Right lobe of liver (tissue), 4 donors: ENCODE measurements around the gene KASH5.

Source experiments
- CTCF ChIP-seq, 4 donors: fragments of 200-600 bp in 3 of 4; fragments of 450-650 bp in 1 of 4; IDR thresholded peaks; one replicate each; pipeline versions ENCODE4 v1.5.1 to v1.8.0; 2016 to 2022; ENCODE audit warnings: antibody characterized with exemption in 4 of 4, mild to moderate bottlenecking in 2 of 4
- POLR2A ChIP-seq: fragments of 450-650 bp; IDR thresholded peaks from one replicate; pipeline ENCODE4 v1.6.1; 2017; ENCODE audit warnings: antibody characterized with exemption, mild to moderate bottlenecking
- donor health status: DM: no; HTN: no; CAD: no.
- donor health status: DM: no; HTN: no; CAD: no.
- donor health status: DM: no; HTN: yes; CAD: no.

- TF ChIP-seq CTCF (IDR thresholded peaks at IDR 0.05) (no peak), POLR2A (no peak)
Observed at GRCh38 chr19:49450405-49450804, 62.4 kb downstream of the KASH5 start.
